ENCODE data around the gene CCR5AS.

Gene CCR5AS

GRCh38 chr3:46447228-46447985 is 40.5 kb upstream of the CCR5AS start (continued):
- TF ChIP-seq, protein P1, sequence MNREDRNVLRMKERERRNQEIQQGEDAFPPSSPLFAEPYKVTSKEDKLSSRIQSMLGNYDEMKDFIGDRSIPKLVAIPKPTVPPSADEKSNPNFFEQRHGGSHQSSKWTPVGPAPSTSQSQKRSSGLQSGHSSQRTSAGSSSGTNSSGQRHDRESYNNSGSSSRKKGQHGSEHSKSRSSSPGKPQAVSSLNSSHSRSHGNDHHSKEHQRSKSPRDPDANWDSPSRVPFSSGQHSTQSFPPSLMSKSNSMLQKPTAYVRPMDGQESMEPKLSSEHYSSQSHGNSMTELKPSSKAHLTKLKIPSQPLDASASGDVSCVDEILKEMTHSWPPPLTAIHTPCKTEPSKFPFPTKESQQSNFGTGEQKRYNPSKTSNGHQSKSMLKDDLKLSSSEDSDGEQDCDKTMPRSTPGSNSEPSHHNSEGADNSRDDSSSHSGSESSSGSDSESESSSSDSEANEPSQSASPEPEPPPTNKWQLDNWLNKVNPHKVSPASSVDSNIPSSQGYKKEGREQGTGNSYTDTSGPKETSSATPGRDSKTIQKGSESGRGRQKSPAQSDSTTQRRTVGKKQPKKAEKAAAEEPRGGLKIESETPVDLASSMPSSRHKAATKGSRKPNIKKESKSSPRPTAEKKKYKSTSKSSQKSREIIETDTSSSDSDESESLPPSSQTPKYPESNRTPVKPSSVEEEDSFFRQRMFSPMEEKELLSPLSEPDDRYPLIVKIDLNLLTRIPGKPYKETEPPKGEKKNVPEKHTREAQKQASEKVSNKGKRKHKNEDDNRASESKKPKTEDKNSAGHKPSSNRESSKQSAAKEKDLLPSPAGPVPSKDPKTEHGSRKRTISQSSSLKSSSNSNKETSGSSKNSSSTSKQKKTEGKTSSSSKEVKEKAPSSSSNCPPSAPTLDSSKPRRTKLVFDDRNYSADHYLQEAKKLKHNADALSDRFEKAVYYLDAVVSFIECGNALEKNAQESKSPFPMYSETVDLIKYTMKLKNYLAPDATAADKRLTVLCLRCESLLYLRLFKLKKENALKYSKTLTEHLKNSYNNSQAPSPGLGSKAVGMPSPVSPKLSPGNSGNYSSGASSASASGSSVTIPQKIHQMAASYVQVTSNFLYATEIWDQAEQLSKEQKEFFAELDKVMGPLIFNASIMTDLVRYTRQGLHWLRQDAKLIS (CRISPR knock-in tag; IDR thresholded peaks at IDR 0.05; ENCODE audit: borderline replicate concordance): no peak
- no peak for TF ChIP-seq HMGA2 (CRISPR knock-in tag; IDR thresholded peaks at IDR 0.05)

- ChIA-PET CTCF (interaction anchor here (0.7 to 1.8 kb wide), 7 partner anchors 14 to 389 kb away, joined by 3 to 5 read pairs (median 3); no protein-coding TSS in a partner anchor), POLR2A (no interaction called here)
- H3K36me3 Mint-ChIP-seq: no peaks in the 10 kb centered on the region
- H3K27me3 Mint-ChIP-seq (ENCODE audit: low read depth): no peaks in the 10 kb centered on the region
- H3K4me1 Mint-ChIP-seq: peaks cover 13% of the 10 kb centered on the region
- H3K27ac Mint-ChIP-seq: no peak overlapping the region
- ATAC-seq: peak; percentile 70
- H3K4me3 Mint-ChIP-seq: no peak overlapping the region
- H3K9me3 Mint-ChIP-seq: no peaks in the 10 kb centered on the region
- DNase-seq (ENCODE audit: low spot score): no peak
- TF ChIP-seq, protein P2, sequence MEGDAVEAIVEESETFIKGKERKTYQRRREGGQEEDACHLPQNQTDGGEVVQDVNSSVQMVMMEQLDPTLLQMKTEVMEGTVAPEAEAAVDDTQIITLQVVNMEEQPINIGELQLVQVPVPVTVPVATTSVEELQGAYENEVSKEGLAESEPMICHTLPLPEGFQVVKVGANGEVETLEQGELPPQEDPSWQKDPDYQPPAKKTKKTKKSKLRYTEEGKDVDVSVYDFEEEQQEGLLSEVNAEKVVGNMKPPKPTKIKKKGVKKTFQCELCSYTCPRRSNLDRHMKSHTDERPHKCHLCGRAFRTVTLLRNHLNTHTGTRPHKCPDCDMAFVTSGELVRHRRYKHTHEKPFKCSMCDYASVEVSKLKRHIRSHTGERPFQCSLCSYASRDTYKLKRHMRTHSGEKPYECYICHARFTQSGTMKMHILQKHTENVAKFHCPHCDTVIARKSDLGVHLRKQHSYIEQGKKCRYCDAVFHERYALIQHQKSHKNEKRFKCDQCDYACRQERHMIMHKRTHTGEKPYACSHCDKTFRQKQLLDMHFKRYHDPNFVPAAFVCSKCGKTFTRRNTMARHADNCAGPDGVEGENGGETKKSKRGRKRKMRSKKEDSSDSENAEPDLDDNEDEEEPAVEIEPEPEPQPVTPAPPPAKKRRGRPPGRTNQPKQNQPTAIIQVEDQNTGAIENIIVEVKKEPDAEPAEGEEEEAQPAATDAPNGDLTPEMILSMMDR (IDR thresholded peaks at IDR 0.05): 0 out of 2 replicates have a peak, but pooled peaks have one; percentile 16
- TF ChIP-seq E2F4 (CRISPR knock-in tag; IDR thresholded peaks at IDR 0.05; ENCODE audit: borderline replicate concordance, low read depth) (no peak), HMGXB4 (CRISPR knock-in tag; IDR thresholded peaks at IDR 0.05) (no peak), AR (CRISPR knock-in tag; IDR thresholded peaks at IDR 0.05) (no peak)
Measured at GRCh38 chr3:46442576-46443530, 36.0 kb upstream of the CCR5AS start.
